Measurements from ENCODE around the gene SPSB4.
"Not testable (repeated sequence)": the region's sequence is repeated elsewhere in the genome, so short reads cannot be mapped to it uniquely, and the experiment has no call there.

The SPSB4 gene

DNA sequence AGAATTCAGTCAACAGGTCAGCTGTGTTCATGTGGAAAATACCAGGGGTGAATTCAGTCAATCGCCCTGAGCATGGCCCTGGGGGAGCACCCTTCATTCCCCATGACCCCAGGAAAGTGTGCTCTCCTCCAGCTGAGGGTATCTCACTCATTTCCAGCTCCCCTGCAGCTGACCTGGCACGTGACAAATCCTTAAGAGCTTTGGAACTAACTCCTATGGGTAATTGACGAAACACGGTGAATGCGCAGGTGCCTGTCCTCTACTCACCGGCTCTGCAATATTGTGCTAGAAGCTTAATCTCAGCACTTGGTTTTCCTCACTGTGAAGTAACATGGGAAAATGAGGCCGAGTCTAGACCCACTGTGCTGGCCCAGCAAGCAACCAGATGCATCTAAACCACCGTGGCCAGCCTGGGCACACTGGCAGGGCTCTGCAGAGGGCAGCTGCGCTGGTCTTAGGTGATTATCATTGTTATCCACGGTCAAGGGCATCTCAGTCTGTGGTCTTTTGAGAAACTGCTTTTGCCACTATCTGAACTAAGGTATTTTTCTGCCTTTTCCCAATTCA is 63.1 kb downstream of the SPSB4 start:
- no peak for DNase-seq (ENCODE audit: low read depth)
- TF ChIP-seq, protein P1, sequence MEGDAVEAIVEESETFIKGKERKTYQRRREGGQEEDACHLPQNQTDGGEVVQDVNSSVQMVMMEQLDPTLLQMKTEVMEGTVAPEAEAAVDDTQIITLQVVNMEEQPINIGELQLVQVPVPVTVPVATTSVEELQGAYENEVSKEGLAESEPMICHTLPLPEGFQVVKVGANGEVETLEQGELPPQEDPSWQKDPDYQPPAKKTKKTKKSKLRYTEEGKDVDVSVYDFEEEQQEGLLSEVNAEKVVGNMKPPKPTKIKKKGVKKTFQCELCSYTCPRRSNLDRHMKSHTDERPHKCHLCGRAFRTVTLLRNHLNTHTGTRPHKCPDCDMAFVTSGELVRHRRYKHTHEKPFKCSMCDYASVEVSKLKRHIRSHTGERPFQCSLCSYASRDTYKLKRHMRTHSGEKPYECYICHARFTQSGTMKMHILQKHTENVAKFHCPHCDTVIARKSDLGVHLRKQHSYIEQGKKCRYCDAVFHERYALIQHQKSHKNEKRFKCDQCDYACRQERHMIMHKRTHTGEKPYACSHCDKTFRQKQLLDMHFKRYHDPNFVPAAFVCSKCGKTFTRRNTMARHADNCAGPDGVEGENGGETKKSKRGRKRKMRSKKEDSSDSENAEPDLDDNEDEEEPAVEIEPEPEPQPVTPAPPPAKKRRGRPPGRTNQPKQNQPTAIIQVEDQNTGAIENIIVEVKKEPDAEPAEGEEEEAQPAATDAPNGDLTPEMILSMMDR (IDR thresholded peaks at IDR 0.05; ENCODE audit: control insufficient read depth, extremely low read depth, insufficient read depth), result no peak
- H3K4me3 ChIP-seq (ENCODE audit: low read depth, low read length), result no peak overlapping the region

DNA sequence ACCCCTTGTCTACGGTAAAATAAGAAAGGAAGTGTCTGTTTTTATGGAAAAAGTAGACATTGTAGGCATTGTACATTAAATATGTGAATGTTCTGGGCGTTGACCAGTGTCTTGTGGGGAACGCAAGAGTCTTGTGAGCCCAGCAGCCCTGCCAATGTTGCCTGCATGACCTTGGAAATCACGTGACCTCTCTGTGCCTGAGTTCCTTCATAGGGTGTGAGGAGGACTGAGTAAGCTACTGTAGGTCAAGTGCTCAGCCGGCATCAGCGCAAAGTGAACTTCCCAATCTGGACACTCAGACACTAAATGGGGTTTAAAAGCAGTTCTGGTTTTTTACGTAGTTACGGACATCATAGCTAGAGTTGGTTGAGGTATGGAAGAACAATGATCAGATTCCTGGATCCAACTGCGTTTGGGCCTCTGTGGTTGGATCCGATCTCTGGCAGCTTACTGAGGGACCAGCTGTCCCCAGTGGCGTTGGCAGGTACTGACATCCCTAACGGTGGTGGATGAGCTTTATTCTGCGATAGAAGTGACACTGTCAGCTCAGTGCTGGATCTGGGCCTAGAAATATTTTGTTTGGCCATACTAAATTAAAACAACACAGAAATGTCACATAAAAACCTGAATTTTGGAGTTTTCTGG is 63.8 kb downstream of the SPSB4 start:
- no peak for DNase-seq (ENCODE audit: low read depth)
- TF ChIP-seq, protein P1 (IDR thresholded peaks at IDR 0.05; ENCODE audit: control insufficient read depth, extremely low read depth, insufficient read depth), result peak; percentile 24
- no peak overlapping the region for H3K4me3 ChIP-seq (ENCODE audit: low read depth, low read length)

DNA sequence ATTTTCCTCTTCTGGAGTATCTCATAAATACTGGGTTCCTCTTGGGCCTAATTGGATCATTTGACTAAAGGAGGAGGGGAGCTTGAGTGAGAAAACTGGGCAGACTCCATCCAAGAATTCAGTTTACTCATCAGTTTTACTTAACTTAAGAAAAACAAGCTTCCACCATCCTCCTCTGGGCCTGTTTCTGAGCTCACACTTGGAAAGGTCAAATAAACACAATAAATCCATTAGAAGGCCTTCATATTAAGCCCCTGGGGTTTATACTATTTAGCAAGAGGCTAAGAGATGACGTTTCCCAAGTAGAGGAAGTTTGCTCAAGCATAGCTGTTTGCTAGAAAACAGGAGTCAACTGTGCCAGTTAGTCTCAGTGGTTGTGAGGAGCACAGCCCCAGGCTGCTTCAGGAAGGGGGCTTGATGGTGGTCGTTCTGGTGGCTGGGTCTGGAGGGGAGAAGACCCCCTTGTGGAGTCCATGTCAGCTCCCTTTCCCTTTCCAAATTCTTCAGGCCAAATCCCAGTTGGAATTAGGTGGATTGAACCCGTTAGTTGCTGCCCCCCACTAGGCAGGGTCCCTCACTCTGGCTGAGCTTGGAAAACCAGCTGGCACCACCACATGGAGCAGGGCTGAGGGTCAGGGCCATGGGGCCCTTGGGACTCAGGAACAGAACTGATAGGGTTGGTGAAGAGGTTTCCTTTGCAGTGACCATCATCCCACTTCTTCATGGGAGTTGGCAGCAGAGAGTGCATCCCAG is 64.8 kb downstream of the SPSB4 start:
- DNase-seq (ENCODE audit: low read depth), result no peak
- TF ChIP-seq, protein P1 (IDR thresholded peaks at IDR 0.05; ENCODE audit: control insufficient read depth, extremely low read depth, insufficient read depth), result no peak

DNA sequence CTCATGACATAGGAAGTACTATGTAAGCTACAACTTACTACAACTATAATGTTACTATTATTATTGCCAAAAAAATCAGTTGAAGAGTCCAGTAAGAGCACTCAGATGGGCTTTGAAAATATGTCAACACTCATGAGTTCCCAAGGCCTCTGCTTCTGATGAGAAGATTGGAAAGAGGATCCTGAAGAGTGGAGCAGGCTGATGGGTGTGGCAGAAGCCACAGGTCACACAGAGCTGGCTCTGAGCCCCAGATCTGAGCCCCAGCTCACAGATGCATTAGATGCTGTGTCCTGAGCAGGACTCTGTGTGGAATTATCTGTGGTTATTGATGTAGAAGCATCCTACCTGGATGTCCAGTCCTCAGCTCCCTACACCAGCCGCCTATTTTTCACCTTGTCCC is 65.6 kb downstream of the SPSB4 start:
- no peak overlapping the region for H3K4me3 ChIP-seq (ENCODE audit: low read depth, low read length)
- DNase-seq (ENCODE audit: low read depth), result no peak
- TF ChIP-seq, protein P1 (IDR thresholded peaks at IDR 0.05; ENCODE audit: control insufficient read depth, extremely low read depth, insufficient read depth), result no peak

More for the DNA sequence above, 64.8 kb downstream of the SPSB4 start:
- no peak overlapping the region for H3K4me3 ChIP-seq (ENCODE audit: low read depth, low read length)

DNA sequence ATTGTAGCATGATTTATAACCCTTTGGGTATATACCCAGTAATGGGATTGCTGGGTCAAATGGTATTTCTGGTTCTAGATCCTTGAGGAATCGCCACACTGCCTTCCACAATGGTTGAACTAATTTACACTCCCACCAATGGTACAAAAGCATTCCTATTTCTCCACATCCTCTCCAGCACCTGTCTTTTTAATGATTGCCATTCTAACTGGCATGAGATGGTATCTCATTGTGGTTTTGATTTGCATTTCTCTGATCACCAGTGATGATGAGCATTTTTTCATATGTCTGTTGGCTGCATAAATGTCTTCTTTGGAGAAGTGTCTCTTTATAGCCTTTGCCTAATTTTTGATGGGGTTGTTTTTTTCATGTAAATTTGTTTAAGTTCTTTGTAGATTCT is 66.8 kb downstream of the SPSB4 start:
- H3K4me3 ChIP-seq (ENCODE audit: low read depth, low read length); DNase-seq (ENCODE audit: low read depth): not testable (repeated sequence)

DNA sequence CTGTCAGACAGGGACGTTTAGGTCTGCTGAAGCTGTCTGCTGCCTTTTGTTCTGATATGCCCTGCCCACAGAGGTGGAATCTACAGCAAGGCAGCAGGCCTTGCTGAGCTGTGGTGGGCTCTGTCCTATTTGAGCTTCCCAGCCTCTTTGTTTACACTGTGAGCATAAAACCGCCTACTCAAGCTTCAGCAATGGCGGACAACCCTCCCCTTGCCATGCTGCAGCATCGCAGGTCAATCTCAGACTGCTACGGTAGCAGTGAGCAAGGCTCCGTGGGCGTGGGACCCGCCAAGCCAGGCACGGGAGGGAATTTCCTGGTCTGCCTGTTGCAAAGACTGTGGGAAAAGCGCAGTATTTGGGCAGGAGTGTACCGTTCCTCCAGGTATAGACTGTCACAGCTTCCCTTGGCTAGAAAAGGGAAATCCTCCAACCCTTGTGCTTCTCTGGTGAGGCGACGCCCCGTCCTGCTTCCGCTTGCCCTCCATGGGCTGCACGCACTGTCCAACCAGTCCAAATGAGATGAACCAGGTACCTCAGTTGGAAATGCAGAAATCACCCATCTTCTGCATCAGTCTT is 71.4 kb downstream of the SPSB4 start:
- TF ChIP-seq, protein P1 (IDR thresholded peaks at IDR 0.05; ENCODE audit: control insufficient read depth, extremely low read depth, insufficient read depth), result no peak
- H3K4me3 ChIP-seq (ENCODE audit: low read depth, low read length), result no peak overlapping the region
- no peak for DNase-seq (ENCODE audit: low read depth)

DNA sequence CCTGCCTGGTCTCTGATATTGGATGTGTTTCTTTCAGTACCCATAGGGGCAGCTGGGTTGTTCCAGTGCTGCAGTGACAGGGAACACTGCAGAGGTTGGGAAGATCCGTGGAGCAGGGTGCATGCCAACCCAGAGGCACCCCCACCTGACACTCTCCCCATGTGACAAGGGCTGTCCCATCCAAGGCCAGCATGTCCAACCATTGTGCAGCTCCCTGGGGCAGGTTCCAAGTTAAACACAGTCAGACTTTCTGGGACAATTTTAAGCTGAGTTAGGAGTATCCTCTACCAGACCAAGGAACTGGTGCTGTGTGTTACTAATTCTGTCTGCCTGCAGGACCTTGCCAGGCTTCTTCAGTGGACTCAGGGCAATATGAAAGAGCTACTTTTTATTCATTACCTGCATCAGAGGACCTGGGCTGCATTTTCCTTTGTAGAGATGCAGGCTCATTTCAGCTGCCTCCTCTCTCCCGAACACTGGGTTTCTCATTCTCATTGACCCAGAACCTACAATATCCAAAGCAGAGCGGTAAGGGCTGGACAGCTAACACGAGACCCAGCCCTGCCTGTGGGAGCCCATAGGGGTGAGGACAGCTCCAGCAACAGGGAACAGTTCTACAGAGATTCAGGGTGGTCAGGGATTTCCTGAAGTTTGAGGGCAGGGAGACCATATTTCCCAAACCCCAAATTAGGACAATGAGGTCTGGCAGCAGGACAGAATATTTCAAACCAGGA is 72.7 kb downstream of the SPSB4 start:
- H3K4me3 ChIP-seq (ENCODE audit: low read depth, low read length), result no peak overlapping the region
- no peak for DNase-seq (ENCODE audit: low read depth)
- TF ChIP-seq, protein P1 (IDR thresholded peaks at IDR 0.05; ENCODE audit: control insufficient read depth, extremely low read depth, insufficient read depth), result no peak

Data from LNCaP clone FGC (cell line).